IPS-18a (cell line): Measurements from ENCODE around the gene PRR5L.
A peak's percentile ranks its signal among the peaks of the same experiment; 100 is the strongest.

ENCODE experiments used
- H3K27ac ChIP-seq: one replicate; pipeline ENCODE4 v1.5.1; 2013; ENCODE audit warnings: low read length
- H3K27me3 ChIP-seq: one replicate; pipeline ENCODE4 v1.6.1; 2013; ENCODE audit warnings: mild to moderate bottlenecking, low read length; ENCODE audit not compliant: control insufficient read depth, insufficient read depth
- H3K36me3 ChIP-seq: one replicate; pipeline ENCODE4 v1.6.1; 2013; ENCODE audit warnings: low read depth, low read length; ENCODE audit not compliant: control insufficient read depth
- H3K4me1 ChIP-seq: one replicate; pipeline ENCODE4 v1.6.1; 2013; ENCODE audit warnings: low read depth, low read length; ENCODE audit not compliant: control insufficient read depth
- H3K4me3 ChIP-seq: one replicate; pipeline ENCODE4 v1.5.1; 2013; ENCODE audit warnings: low read length
- H3K9ac ChIP-seq: one replicate; pipeline ENCODE4 v1.6.1; 2013; ENCODE audit warnings: mild to moderate bottlenecking, low read length, moderate library complexity
- H3K9me3 ChIP-seq: one replicate; pipeline ENCODE4 v1.6.1; 2013; ENCODE audit warnings: low read depth, low read length; ENCODE audit not compliant: control insufficient read depth

PRR5L gene

GRCh38 chr11:36375353-36376008 is 79.4 kb downstream of the PRR5L start:
- H3K4me1 ChIP-seq = peaks cover 13% of the 10 kb centered on the region
- peak overlapping the region; percentile 80 for H3K4me3 ChIP-seq
- peaks cover 52% of the 10 kb centered on the region for H3K27me3 ChIP-seq
- H3K36me3 ChIP-seq = no peaks in the 10 kb centered on the region
- no peaks in the 10 kb centered on the region for H3K9me3 ChIP-seq
- H3K9ac ChIP-seq = no peak overlapping the region
- H3K27ac ChIP-seq = no peak overlapping the region

- no peaks in the 10 kb centered on the region for H3K9me3 ChIP-seq
- peak overlapping the region; percentile 80 for H3K4me3 ChIP-seq
- no peak overlapping the region for H3K27ac ChIP-seq
- H3K27me3 ChIP-seq = peaks cover 52% of the 10 kb centered on the region
- peak overlapping the region; percentile 24 for H3K9ac ChIP-seq
- no peaks in the 10 kb centered on the region for H3K36me3 ChIP-seq
- H3K4me1 ChIP-seq = peaks cover 13% of the 10 kb centered on the region
Measured at GRCh38 chr11:36376009-36376887, 80.2 kb downstream of the PRR5L start.

DNA sequence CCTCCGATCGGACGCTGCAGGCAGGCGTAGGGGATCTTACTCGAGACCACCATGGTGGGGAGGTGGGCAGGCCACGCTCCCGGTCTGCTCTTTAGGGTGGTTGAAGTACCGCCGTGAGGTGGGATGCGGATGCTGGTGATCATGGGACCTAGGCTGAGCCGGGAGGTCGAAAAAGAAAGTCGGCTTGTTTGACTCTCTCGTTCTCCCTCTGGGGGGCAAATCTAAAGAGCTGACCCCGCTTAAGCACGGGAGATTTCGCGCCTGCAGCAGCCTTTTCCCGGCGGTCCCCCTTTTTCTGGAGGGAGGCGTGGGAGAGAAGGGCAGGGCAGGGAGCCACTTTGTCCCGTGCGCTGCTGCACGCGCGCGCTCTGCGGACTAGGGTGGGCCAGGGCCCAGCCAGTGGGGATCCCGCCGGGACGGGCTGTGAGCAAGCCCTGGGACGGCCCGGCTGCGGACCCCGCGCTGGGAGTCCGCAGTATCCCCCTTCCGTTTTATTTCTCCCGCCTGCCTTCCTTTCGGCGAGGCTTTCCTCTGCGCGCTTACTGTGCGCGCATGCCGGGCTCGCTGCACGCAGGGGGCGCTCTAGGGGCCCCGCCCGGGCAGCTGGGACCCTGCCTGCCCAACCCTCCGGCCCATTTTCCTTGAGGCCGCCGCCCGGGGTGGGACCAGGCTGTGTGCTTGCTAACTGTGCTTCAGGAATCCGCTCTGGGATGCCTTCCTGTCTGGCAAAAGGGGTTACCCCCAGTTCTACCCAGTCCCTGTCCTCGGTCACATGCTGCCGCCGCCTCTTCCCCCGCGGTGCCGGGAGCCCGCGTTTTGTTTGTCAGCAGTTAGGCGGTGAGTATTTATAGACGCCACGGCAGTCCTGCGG is 81.0 kb downstream of the PRR5L start:
- no peak overlapping the region for H3K27ac ChIP-seq
- H3K9ac ChIP-seq = peak overlapping the region; percentile 24
- peak overlapping the region; percentile 80 for H3K4me3 ChIP-seq
- peaks cover 13% of the 10 kb centered on the region for H3K4me1 ChIP-seq
- no peaks in the 10 kb centered on the region for H3K36me3 ChIP-seq
- H3K9me3 ChIP-seq = no peaks in the 10 kb centered on the region
- peaks cover 52% of the 10 kb centered on the region for H3K27me3 ChIP-seq

- Histone ChIP-seq H3K9ac (peak overlapping the region; percentile 24), H3K36me3 (no peaks in the 10 kb centered on the region), H3K9me3 (no peaks in the 10 kb centered on the region), H3K4me1 (peaks cover 13% of the 10 kb centered on the region), H3K27ac (no peak overlapping the region), H3K4me3 (peak overlapping the region; percentile 80), H3K27me3 (peaks cover 52% of the 10 kb centered on the region)
Measured at GRCh38 chr11:36377759-36378564, 81.9 kb downstream of the PRR5L start.

GRCh38 chr11:36379653-36380052 is 83.6 kb downstream of the PRR5L start:
- Histone ChIP-seq H3K9ac (no peak overlapping the region), H3K4me3 (no peak overlapping the region), H3K27ac (no peak overlapping the region), H3K36me3 (no peaks in the 10 kb centered on the region), H3K27me3 (peaks cover 41% of the 10 kb centered on the region), H3K4me1 (peaks cover 13% of the 10 kb centered on the region), H3K9me3 (no peaks in the 10 kb centered on the region)

DNA sequence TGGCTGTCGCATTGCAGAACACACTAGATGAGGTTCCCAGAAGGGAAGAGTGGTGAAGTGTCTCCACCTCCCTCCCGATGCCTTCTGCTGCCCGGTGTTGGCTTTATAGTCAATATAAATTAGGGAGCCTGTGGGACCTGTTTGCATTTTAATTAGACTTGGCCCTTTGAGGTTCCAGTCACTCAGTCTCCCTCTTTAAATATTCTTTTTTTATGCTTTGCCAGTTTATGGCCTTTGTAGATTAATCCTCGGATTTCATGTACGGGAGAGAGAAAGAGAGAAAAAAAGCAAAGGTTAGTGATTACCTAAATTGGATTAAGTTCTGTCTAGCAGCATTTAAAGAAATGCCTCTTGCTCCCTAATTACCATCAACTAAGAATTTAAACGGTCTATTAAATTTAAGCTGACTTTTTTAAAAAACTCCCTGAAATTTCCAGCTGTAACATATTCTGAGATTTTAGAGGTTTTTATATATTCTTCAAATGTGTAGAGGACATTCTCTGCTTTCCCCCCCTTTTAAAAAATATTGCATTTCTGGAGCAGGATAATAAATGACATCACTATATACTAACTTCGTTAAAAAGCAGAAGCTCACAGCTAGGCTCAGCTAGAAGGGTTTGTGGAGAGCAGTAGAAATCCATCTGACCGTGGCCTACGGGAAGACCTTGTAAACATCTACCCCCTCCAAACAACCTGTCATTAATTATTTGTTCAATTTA is 84.4 kb downstream of the PRR5L start:
- Histone ChIP-seq H3K4me3 (no peak overlapping the region), H3K27me3 (peaks cover 33% of the 10 kb centered on the region), H3K36me3 (no peaks in the 10 kb centered on the region), H3K9ac (no peak overlapping the region), H3K4me1 (peaks cover 10% of the 10 kb centered on the region), H3K27ac (no peak overlapping the region), H3K9me3 (no peaks in the 10 kb centered on the region)

- Histone ChIP-seq H3K4me3 (no peak overlapping the region), H3K9ac (no peak overlapping the region), H3K4me1 (peaks cover 7% of the 10 kb centered on the region), H3K27me3 (peaks cover 27% of the 10 kb centered on the region), H3K36me3 (no peaks in the 10 kb centered on the region), H3K9me3 (no peaks in the 10 kb centered on the region), H3K27ac (no peak overlapping the region)
Measured at GRCh38 chr11:36381015-36381360, 84.9 kb downstream of the PRR5L start.

DNA sequence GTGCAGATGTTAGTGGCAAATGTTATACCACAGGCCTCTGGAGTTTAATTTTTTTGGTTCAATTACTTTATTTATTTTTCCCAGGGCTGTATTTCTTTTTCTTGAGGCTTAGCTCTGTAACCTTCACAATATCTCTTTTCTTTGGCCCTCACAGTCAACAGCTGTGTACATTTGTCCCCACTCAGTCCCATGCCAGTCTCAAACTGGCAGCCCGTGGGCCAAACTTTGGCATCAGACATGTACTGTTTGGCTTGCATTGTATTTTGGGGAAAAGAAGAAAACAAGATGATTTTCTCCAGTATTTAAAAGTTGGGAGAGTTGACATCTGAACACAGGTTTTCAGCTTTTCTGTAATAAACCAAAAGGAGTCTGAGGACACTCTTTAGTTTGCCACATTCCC is 87.1 kb downstream of the PRR5L start:
- no peak overlapping the region for H3K27ac ChIP-seq
- peaks cover under 1% of the 10 kb centered on the region for H3K4me1 ChIP-seq
- no peaks in the 10 kb centered on the region for H3K36me3 ChIP-seq
- no peaks in the 10 kb centered on the region for H3K9me3 ChIP-seq
- no peak overlapping the region for H3K4me3 ChIP-seq
- H3K27me3 ChIP-seq = peaks cover 8% of the 10 kb centered on the region
- no peak overlapping the region for H3K9ac ChIP-seq

DNA sequence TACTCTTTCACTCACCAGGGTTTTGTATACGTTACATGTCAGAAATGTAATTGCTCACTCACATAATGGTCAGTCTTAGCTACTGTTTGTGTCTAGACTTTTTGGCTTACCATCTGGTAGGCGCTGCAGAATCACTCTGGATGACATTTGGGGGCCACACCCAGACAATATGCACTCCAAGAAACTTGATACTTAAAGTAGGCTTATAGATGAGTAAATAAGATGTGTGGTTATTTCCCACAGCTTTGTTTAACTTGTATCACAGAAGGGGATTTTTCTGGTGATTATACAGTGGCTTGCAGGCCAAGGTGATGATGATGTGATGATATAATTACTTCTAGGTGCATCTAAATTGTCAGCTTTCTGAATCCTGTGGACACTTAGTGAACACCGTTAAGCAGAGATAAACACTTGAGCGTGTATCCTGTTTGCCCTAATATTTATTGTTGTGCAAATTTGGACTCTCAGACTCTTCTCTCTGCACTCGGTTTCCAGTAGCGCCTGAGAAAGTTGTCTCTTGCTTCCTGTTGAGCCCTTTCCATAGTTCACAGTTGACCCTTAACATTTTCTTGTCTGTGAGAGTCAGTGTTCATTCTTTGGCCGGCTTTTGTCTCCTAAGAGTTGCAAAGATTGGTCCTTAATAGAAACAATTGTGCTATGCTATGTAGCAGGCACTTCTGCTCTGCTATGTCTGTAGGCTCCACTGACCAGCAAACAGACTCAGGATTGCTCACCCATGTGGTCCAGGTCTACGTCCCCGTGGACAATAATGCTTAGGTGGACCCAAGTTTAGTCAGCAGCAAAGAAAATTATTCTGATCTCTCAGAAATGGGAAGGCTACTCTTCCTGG is 89.3 kb downstream of the PRR5L start:
- Histone ChIP-seq H3K9ac (no peak overlapping the region), H3K27me3 (no peaks in the 10 kb centered on the region), H3K4me1 (no peaks in the 10 kb centered on the region), H3K9me3 (no peaks in the 10 kb centered on the region), H3K36me3 (no peaks in the 10 kb centered on the region), H3K4me3 (no peak overlapping the region), H3K27ac (no peak overlapping the region)

GRCh38 chr11:36386411-36386810 is 90.3 kb downstream of the PRR5L start:
- Histone ChIP-seq H3K36me3 (no peaks in the 10 kb centered on the region), H3K9me3 (no peaks in the 10 kb centered on the region), H3K27me3 (no peaks in the 10 kb centered on the region), H3K4me1 (no peaks in the 10 kb centered on the region), H3K4me3 (no peak overlapping the region), H3K9ac (no peak overlapping the region), H3K27ac (no peak overlapping the region)
